GM19328 (cell line): ENCODE results near the gene MBTPS2.

Experiments used
- ATAC-seq: cut with Tn5 transposase; IDR thresholded peaks from one replicate; pipeline ENCODE4 v1.9.1; 2021; ENCODE audit warnings: mild to moderate bottlenecking, moderate library complexity; ENCODE audit not compliant: unreplicated experiment

Gene MBTPS2

GRCh38 chrX:21932292-21933002 lies 93.0 kb downstream of the MBTPS2 start:
- no peak for ATAC-seq

GRCh38 chrX:21933077-21933476 lies 93.7 kb downstream of the MBTPS2 start:
- no peak for ATAC-seq

GRCh38 chrX:21934414-21934813 lies 95.0 kb downstream of the MBTPS2 start:
- ATAC-seq = no peak
